ENCODE measurements around the gene PAFAH1B1.

PAFAH1B1 gene

GRCh38 chr17:2724784-2725164 lies 131.3 kb downstream of the PAFAH1B1 start:
- Histone ChIP-seq H3K36me3 (ENCODE audit: control insufficient read depth, insufficient read depth, low read length) (no peaks in the 10 kb centered on the region), H3K4me3 (replicated peaks; ENCODE audit: low read depth, low read length) (no peak overlapping the region), H3K27me3 (replicated peaks; ENCODE audit: control insufficient read depth, insufficient read depth, low read length) (no peaks in the 10 kb centered on the region; the same call in 1 of the 2 replicates)
- DNase-seq (ENCODE audit: extremely low read depth, insufficient read length): peak; percentile 53
- no peak for TF ChIP-seq CTCF (IDR thresholded peaks at IDR 0.05; ENCODE audit: insufficient read depth, low read length, poor library complexity, severe bottlenecking)

- Histone ChIP-seq H3K4me3 (replicated peaks; ENCODE audit: low read depth, low read length) (no peak overlapping the region), H3K36me3 (ENCODE audit: control insufficient read depth, insufficient read depth, low read length) (no peaks in the 10 kb centered on the region), H3K27me3 (replicated peaks; ENCODE audit: control insufficient read depth, insufficient read depth, low read length) (no peaks in the 10 kb centered on the region)
- DNase-seq (ENCODE audit: extremely low read depth, insufficient read length): no peak
- no peak for TF ChIP-seq CTCF (IDR thresholded peaks at IDR 0.05; ENCODE audit: insufficient read depth, low read length, poor library complexity, severe bottlenecking)
Observed at GRCh38 chr17:2730764-2731353, 137.4 kb downstream of the PAFAH1B1 start.

- no peaks in the 10 kb centered on the region for H3K27me3 ChIP-seq (replicated peaks; ENCODE audit: control insufficient read depth, insufficient read depth, low read length)
- H3K36me3 ChIP-seq (ENCODE audit: control insufficient read depth, insufficient read depth, low read length): no peaks in the 10 kb centered on the region
- TF ChIP-seq CTCF (IDR thresholded peaks at IDR 0.05; ENCODE audit: insufficient read depth, low read length, poor library complexity, severe bottlenecking): no peak
- DNase-seq (ENCODE audit: extremely low read depth, insufficient read length): no peak
- no peak overlapping the region for H3K4me3 ChIP-seq (replicated peaks; ENCODE audit: low read depth, low read length)
Observed at GRCh38 chr17:2731807-2732206, 138.4 kb downstream of the PAFAH1B1 start.

- Histone ChIP-seq H3K4me3 (replicated peaks; ENCODE audit: low read depth, low read length) (no peak overlapping the region), H3K36me3 (ENCODE audit: control insufficient read depth, insufficient read depth, low read length) (no peaks in the 10 kb centered on the region)
Observed at GRCh38 chr17:2734939-2735338, 141.5 kb downstream of the PAFAH1B1 start.

More at GRCh38 chr17:2734939-2735338, 141.5 kb downstream of the PAFAH1B1 start:
- DNase-seq (ENCODE audit: extremely low read depth, insufficient read length): no peak
- H3K27me3 ChIP-seq (replicated peaks; ENCODE audit: control insufficient read depth, insufficient read depth, low read length): no peaks in the 10 kb centered on the region
- no peak for TF ChIP-seq CTCF (IDR thresholded peaks at IDR 0.05; ENCODE audit: insufficient read depth, low read length, poor library complexity, severe bottlenecking)
